Activated T-cell treated with anti-CD3 and anti-CD28 coated beads, Interleukin-2, amount 50 U/mL, for 24 hours (primary cell): ENCODE measurements around the gene IDI2.

Source experiments
- DNase-seq: peaks from one replicate; pipeline ENCODE4 v3.0.0-alpha.2; 2020
- H3K27ac Mint-ChIP-seq: 2 replicates; pipeline ENCODE4 v1.8.0; 2020; ENCODE audit warnings: mild to moderate bottlenecking, mixed read lengths
- H3K27me3 Mint-ChIP-seq: 2 replicates; pipeline ENCODE4 v1.8.0; 2020; ENCODE audit warnings: mixed read lengths
- H3K36me3 Mint-ChIP-seq: 2 replicates; pipeline ENCODE4 v1.8.0; 2020; ENCODE audit warnings: low read depth, mixed read lengths
- H3K4me1 Mint-ChIP-seq: 2 replicates; pipeline ENCODE4 v1.8.0; 2020; ENCODE audit warnings: low read depth, mixed read lengths
- H3K4me3 Mint-ChIP-seq: 2 replicates; pipeline ENCODE4 v1.8.0; 2020; ENCODE audit warnings: mild to moderate bottlenecking, moderate library complexity, mixed read lengths
- H3K9me3 Mint-ChIP-seq: 2 replicates; pipeline ENCODE4 v1.8.0; 2020; ENCODE audit warnings: mixed read lengths

The IDI2 gene

DNA sequence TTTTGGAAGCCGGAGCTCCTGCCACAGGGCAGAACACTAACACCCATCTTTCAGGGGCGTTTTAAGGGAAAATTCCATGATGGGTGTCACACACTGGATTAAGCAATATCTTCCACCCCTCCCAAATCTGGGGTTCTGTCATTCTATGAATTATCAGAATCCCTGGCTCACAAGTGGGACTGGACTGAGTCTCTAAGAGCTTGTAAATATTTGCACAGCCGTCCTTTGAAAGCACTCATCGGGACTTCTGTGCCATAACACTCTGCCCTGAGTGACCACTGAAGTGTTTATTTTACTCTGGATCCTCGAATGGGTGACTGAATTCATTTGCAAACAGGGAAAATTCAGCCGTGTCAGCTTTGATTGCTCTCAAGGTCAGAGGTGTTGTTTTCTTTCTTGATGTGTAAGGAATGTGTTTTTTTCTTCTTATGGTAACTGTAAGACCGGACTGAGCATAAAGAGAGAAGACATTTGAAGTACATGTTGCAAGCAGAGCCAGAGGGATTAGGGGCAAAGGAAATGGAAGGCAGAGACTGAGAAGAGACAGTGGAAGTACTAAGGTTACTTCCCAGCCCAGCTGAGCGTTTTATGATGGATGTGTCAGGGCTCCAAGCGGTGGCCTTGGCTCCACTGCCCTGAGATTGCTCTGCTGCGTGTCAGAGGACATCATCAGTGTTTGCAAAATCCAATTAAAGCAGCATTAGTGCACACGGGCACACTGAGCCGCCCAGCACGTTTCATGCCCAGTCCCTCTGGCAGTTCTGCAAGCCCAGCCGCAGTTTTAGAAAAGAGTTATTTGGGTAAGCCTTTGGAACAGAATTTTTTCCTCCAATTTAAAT, 55.1 kb downstream of the IDI2 start:
- Mint-ChIP-seq H3K27ac (no peak overlapping the region), H3K9me3 (no peaks in the 10 kb centered on the region), H3K4me1 (peaks cover 9% of the 10 kb centered on the region), H3K4me3 (no peak overlapping the region), H3K36me3 (no peaks in the 10 kb centered on the region), H3K27me3 (peaks cover 12% of the 10 kb centered on the region)
- DNase-seq, result no peak

DNA sequence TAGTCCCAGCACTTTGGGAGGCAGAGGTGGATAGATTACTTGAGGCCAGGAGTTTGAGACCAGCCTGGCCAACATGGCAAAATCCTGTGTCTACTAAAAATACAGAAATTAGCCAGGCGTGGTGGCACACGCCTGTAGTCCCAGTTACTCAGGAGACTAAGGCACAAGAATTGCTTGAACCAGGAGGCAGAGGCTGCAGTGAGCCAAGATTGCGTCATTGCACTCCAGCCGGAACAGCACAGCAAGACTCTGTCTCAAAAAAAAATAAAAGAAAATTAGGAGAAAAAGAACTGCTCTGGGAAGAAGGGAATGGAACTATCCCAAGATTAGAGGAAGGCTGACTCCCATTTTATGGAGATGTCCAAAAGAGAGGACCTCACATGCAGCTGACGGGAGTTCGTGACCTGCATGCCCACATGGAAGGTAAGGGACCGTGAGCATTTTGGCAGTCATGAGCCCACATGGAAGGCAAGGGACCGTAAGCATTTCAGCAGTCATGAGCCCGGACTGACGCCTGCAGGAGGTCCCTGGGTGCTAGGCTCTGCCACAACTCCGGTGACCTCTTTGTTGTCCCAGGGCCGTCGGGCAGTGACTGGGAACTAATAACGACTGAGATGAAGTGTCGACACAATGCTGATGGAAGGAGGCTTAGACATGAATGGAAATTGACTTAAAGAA, 56.0 kb downstream of the IDI2 start:
- peaks cover 12% of the 10 kb centered on the region for H3K27me3 Mint-ChIP-seq
- H3K27ac Mint-ChIP-seq, result no peak overlapping the region
- peaks cover 9% of the 10 kb centered on the region for H3K4me1 Mint-ChIP-seq
- no peak for DNase-seq
- H3K36me3 Mint-ChIP-seq, result no peaks in the 10 kb centered on the region
- no peaks in the 10 kb centered on the region for H3K9me3 Mint-ChIP-seq
- H3K4me3 Mint-ChIP-seq, result no peak overlapping the region
